Keratinocyte (primary cell): ENCODE measurements around the gene DDR2. TPM values are rescaled to one million over a fixed set of nuclear protein-coding genes. Genes with fewer than 3 reads are reported as not detected.

Experiments
- DNase-seq: peaks from one replicate; pipeline ENCODE4 v3.0.0-alpha.2; 2011; ENCODE audit warnings: low read depth, missing footprints, low spot score
- FAIRE-seq: peaks from 2 replicates; lab custom pipeline; 2011; peaks lifted over from hg19 to GRCh38; lab: Jason Lieb, UNC
- H2AFZ ChIP-seq: 2 replicates; pipeline ENCODE4 v1.6.0; 2012; ENCODE audit warnings: low read length, control low read depth, inconsistent platforms; ENCODE audit not compliant: control insufficient read depth
- H3K27ac ChIP-seq: 2 replicates; pipeline ENCODE4 v1.5.1; 2011; ENCODE audit warnings: low read length; ENCODE audit not compliant: control insufficient read depth, insufficient read depth
- H3K27me3 ChIP-seq: 3 replicates; pipeline ENCODE4 v1.6.0; 2011; ENCODE audit warnings: low read length; ENCODE audit not compliant: control insufficient read depth, insufficient read depth; ENCODE audit errors: extremely low read depth
- H3K36me3 ChIP-seq, 2 experiments: 2 replicates in 1 of 2; 3 replicates in 1 of 2; pipeline ENCODE4 v1.5.1; 2011; ENCODE audit warnings: low read length in 2 of 2, mild to moderate bottlenecking in 1 of 2; ENCODE audit not compliant: control insufficient read depth in 2 of 2, insufficient read depth in 2 of 2; ENCODE audit errors: extremely low read depth in 1 of 2
- H3K4me1 ChIP-seq: 3 replicates; pipeline ENCODE4 v1.5.1; 2011; ENCODE audit warnings: low read length; ENCODE audit not compliant: control insufficient read depth, insufficient read depth; ENCODE audit errors: extremely low read depth
- H3K4me2 ChIP-seq: 3 replicates; pipeline ENCODE4 v1.6.0; 2011; ENCODE audit warnings: low read depth, low read length; ENCODE audit not compliant: control insufficient read depth, insufficient read depth; ENCODE audit errors: extremely low read depth
- H3K4me3 ChIP-seq, 3 experiments: fragments of 200-600 bp in 1 of 3; sonication (generic) in 1 of 3; 2 replicates in 2 of 3; 3 replicates in 1 of 3; pipeline ENCODE4 v1.5.1; 2011 to 2016; ENCODE audit warnings: low read length in 3 of 3, mild to moderate bottlenecking in 3 of 3, control low read depth in 2 of 3, inconsistent platforms in 1 of 3, low read depth in 1 of 3, mixed read lengths in 1 of 3, mixed run types in 1 of 3, moderate library complexity in 1 of 3; ENCODE audit not compliant: control insufficient read depth in 2 of 3, insufficient read depth in 2 of 3; ENCODE audit errors: extremely low read depth in 1 of 3
- H3K79me2 ChIP-seq: 2 replicates; pipeline ENCODE4 v1.6.0; 2012; ENCODE audit warnings: low read length; ENCODE audit not compliant: control insufficient read depth, insufficient read depth
- H3K9ac ChIP-seq: 3 replicates; pipeline ENCODE4 v1.6.0; 2011; ENCODE audit warnings: low read length; ENCODE audit not compliant: control insufficient read depth, insufficient read depth; ENCODE audit errors: extremely low read depth
- H3K9me1 ChIP-seq: 3 replicates; pipeline ENCODE4 v1.6.0; 2011; ENCODE audit warnings: low read length; ENCODE audit not compliant: control insufficient read depth, insufficient read depth; ENCODE audit errors: extremely low read depth
- H3K9me3 ChIP-seq: 2 replicates; pipeline ENCODE4 v1.5.1; 2012; ENCODE audit warnings: low read depth, low read length; ENCODE audit not compliant: control insufficient read depth
- H4K20me1 ChIP-seq: 3 replicates; pipeline ENCODE4 v1.6.0; 2011; ENCODE audit warnings: low read length; ENCODE audit not compliant: control insufficient read depth, insufficient read depth; ENCODE audit errors: extremely low read depth
- CTCF ChIP-seq, 3 experiments: IDR thresholded peaks in 1 of 3; conservative IDR thresholded peaks in 1 of 3; optimal IDR thresholded peaks in 1 of 3; 2 replicates in 2 of 3; 3 replicates in 1 of 3; pipeline versions ENCODE3 to v1.5.1; 2011; ENCODE audit warnings: low read length in 3 of 3, mild to moderate bottlenecking in 3 of 3, moderate library complexity in 2 of 3, control low read depth in 1 of 3, inconsistent platforms in 1 of 3; ENCODE audit not compliant: insufficient read depth in 2 of 3; ENCODE audit errors: extremely low read depth in 1 of 3
- EZH2 ChIP-seq: IDR thresholded peaks from one replicate; pipeline ENCODE4 v1.6.1; 2012; ENCODE audit warnings: inconsistent platforms, mild to moderate bottlenecking, low read length, moderate library complexity
- dilution Hi-C: fragments of 300-500 bp; cut with MboI; formaldehyde crosslinking; loops from one replicate; pipeline ENCODE4 v1.7.0; 2020; ENCODE audit warnings: low sequenced_read_pairs; ENCODE audit not compliant: extremely low pct_ligation_motif_present
- polyA plus RNA-seq, 5 experiments: library from polyadenylated mRNA; depleted of rRNA in 3 of 5; stranded (reverse) in 3 of 5; stranded (forward) in 1 of 5; unstranded in 1 of 5; fragments of >200 nt; gene quantifications; 1 replicate in 1 of 5; 2 replicates in 3 of 5; 3 replicates in 1 of 5; pipeline versions ENCODE4 v1.2.1 to v1.2.3, GENCODE V29; 2011 to 2012; ENCODE audit warnings: missing spikeins in 2 of 5, low read depth in 1 of 5, low replicate concordance in 1 of 5

DDR2 gene
- polyA plus RNA-seq, 1 donor (not counting 4 experiments of a cell fraction or from before 2014, with no cell fraction given) = 0.39 TPM

- Histone ChIP-seq H4K20me1 (no peaks in the 10 kb centered on the region), H3K27ac (no peak overlapping the region), H3K4me2 (no peak overlapping the region), H3K79me2 (no peaks in the 10 kb centered on the region), H3K9me3 (no peaks in the 10 kb centered on the region), H3K36me3 (no peaks in the 10 kb centered on the region), H3K4me3 (no peak overlapping the region), H3K9me1 (no peaks in the 10 kb centered on the region), H3K4me1 (no peaks in the 10 kb centered on the region), H3K9ac (no peak overlapping the region), H3K27me3 (no peaks in the 10 kb centered on the region), H2AFZ (no peak overlapping the region)
- DNase-seq (no peak), FAIRE-seq (no peak)
- dilution Hi-C loops = no loop called here
- TF ChIP-seq CTCF (optimal IDR thresholded peaks at IDR 0.05 in 1 of 3, IDR thresholded peaks at IDR 0.05 in 1 of 3, conservative IDR thresholded peaks at IDR 0.05 in 1 of 3; ENCODE audit: extremely low read depth in 1 of 3, insufficient read depth in 2 of 3, low read length in 3 of 3) = no peak
- TF ChIP-seq EZH2 = no peak
These were observed 2.6 kb upstream of the DDR2 start for GRCh38 chr1:162629651-162630050.

DNA sequence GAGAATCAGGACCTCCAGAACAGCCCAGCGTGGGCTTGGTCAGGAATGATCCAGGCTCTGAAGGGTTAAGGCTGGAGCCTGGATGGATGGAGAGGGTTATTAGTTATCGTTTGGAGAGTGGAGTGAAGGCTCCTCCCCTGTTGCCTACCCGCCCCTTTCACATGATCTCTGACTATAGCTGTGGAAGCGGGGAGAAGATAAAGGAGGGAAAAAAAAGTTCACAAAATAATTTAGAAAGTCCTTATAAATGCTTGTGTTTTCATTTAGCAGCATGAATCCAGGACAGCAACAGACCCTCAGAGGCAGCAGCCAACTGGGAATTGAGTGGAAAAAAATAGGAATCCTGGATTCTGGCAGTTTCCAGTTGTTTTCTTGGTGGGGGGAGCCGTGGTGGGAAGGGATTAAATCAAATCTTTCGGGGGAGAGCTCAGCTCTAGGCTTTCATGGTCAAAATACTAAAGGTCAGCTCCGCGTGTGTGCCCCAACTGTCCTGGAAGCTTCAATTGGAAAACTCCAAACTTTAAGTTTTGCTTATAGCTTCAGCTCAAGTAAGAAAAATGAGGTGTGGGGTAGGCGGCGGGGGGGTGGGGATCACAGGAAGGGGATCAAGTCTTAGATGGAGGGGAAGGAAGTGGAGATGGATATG, 595 bp upstream of the DDR2 start:
- no peaks in the 10 kb centered on the region for H3K36me3 ChIP-seq
- dilution Hi-C loops = no loop called here
- H3K9me1 ChIP-seq = no peaks in the 10 kb centered on the region
- no peak overlapping the region for H3K27ac ChIP-seq
- H4K20me1 ChIP-seq = no peaks in the 10 kb centered on the region
- H3K9ac ChIP-seq = no peak overlapping the region
- FAIRE-seq (no peak), DNase-seq (no peak)
- no peaks in the 10 kb centered on the region for H3K9me3 ChIP-seq
- no peak for TF ChIP-seq CTCF (optimal IDR thresholded peaks at IDR 0.05 in 1 of 3, IDR thresholded peaks at IDR 0.05 in 1 of 3, conservative IDR thresholded peaks at IDR 0.05 in 1 of 3; ENCODE audit: extremely low read depth in 1 of 3, insufficient read depth in 2 of 3, low read length in 3 of 3)
- no peak for TF ChIP-seq EZH2
- no peaks in the 10 kb centered on the region for H3K4me1 ChIP-seq
- H3K4me3 ChIP-seq = no peak overlapping the region
- H3K27me3 ChIP-seq = no peaks in the 10 kb centered on the region
- no peak overlapping the region for H3K4me2 ChIP-seq
- H2AFZ ChIP-seq = no peak overlapping the region
- no peaks in the 10 kb centered on the region for H3K79me2 ChIP-seq
